HG03280 (cell line): ENCODE data around the gene SCT.
A peak's percentile ranks its signal among the peaks of the same experiment; 100 is the strongest.

Experiments used
- ATAC-seq: cut with Tn5 transposase; IDR thresholded peaks from one replicate; pipeline ENCODE4 v1.9.1; 2021; ENCODE audit warnings: mild to moderate bottlenecking, moderate library complexity; ENCODE audit not compliant: unreplicated experiment

SCT gene

DNA sequence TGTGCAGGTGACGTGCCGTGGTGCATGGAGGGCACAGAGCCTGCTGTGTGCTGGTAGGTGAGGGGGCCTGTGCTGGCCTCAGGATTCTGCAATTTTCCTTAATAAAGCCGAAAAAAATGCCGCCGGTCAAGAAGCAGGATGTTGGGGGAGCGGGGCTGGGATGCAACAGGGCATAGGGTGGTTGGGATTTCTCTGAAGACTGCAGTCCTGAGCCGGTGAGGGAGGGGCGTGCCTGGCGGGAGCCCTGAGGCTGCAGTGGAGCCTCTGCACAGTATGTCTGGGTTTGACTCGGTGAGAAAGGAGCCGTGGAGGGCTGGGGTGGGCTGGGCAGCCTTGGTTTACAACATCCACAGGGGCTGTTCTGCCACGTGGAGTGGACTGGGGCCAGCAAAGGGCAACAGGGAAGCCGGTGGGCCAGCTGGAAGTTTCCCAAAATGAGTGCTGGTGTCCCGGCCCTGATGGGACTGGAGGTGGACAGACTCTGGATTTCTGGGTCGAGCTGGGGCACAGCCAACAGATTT lies 3.6 kb downstream of the SCT start:
- ATAC-seq: no peak

GRCh38 chr11:621838-622237 lies 5.1 kb downstream of the SCT start:
- no peak for ATAC-seq

- no peak for ATAC-seq
Measured at GRCh38 chr11:620935-621814, 5.8 kb downstream of the SCT start.

GRCh38 chr11:620201-620600 lies 6.8 kb downstream of the SCT start:
- ATAC-seq: no peak

DNA sequence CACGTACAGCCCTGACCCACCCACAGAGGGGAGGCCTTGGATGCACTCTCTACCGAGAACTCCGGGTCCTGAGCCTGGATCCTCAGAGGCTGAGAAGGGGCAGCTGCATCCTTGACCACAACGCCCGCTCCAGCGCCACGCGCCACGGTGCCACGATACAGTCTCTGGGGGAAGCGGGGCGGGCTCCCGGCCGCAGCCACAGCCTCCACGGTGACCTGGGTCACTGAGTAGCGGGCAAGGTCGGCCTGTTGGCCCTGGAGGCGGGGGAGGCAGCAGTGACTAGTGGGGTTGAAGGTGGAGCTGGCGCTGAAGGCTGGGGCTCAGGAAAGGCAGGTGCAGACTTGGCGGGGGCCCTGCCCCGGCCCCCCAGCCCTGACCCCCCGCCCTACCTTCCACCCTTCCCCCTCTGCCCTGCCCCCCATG lies 7.3 kb downstream of the SCT start:
- ATAC-seq: no peak

GRCh38 chr11:618856-619627 lies 7.9 kb downstream of the SCT start:
- ATAC-seq: no peak

DNA sequence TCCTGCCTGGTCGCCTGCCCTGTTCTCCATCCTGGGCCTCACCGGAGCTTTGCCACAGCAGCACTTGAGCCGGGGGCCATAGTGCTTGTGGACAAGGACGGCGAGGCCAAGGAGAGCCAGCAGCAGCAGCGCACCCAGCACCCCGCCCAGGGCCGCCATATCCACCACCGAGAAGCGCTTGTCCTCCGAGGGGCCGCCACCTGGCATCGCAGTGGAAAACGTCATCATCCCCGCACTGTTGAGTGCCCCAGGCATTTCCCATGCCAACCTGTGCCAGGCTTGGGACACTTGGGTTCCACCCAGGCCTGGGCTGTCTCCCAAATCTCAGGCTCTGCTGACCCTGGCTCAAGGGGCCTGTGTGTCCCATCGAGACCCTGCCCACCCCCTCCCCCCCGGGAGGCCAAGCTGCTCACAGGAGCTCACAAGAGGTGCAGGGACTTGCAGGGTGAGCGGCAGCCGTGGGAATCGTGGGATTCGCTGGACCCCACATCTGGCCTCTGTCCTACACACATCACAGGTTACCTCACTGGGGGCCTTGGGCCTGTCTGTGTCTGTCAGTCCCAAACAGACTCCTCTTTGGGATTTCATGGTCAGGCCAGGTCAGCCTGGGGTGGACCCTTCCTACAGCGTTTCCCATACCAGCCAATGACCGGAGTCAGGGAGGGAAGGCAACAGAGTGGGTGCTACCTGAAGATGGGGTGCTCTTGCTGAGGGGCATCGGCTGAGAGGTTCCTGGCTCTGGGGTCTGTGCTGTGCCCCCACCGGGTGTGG lies 8.9 kb downstream of the SCT start:
- no peak for ATAC-seq

GRCh38 chr11:617199-617911 lies 9.6 kb downstream of the SCT start:
- ATAC-seq: no peak

DNA sequence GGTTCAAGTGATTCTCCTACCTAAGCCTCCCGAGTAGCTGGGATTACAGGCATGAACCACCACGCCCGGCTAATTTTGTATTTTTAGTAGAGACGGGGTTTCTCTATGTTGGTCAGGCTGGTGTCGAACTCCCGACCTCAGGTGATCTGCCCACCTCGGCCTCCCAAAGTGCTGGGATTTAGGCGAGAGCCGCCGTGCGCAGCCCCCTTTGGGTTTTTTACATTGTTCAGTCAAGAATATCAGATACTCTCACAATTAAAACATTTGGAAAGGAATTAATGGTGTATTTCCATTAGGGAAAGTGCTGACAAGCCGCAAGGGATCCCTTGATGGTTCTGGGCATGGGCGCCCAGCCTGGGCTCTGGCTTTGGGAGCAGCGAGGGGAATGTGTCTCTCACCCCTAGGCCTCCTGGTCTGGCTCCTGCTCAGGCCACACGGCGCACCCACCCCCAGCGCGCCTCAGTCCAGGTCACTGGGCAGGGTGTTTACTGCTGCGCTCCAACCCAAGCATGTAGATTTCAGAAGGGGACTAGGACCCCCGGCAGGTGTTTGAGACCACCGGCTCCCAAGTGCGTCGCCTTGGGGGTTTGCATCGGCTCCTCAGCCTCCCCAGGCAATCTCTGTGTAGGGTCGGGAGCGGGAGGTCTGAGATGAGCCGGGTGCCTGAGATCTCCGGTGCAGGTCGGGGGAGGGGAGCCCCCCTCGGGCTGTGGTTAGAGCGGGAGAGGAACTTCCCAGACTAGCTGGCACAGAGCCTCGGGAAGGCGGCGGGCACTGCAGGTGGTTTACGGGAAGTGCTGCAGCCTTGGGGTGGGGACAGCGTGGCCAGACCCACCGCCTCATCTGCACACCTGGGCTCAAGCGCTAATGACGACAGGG lies 10.4 kb downstream of the SCT start:
- ATAC-seq: no peak

- ATAC-seq: peak; percentile 76
Measured at GRCh38 chr11:615504-616319, 11.3 kb downstream of the SCT start, which contains the start of gene IRF7. Gene IRF7, minus strand, starts transcription at chr11:615950. Its CDS starts 586 bp downstream, at chr11:615364.

GRCh38 chr11:614623-615503 lies 12.1 kb downstream of the SCT start:
- no peak for ATAC-seq

- no peak for ATAC-seq
Measured at GRCh38 chr11:614021-614622, 12.9 kb downstream of the SCT start.

DNA sequence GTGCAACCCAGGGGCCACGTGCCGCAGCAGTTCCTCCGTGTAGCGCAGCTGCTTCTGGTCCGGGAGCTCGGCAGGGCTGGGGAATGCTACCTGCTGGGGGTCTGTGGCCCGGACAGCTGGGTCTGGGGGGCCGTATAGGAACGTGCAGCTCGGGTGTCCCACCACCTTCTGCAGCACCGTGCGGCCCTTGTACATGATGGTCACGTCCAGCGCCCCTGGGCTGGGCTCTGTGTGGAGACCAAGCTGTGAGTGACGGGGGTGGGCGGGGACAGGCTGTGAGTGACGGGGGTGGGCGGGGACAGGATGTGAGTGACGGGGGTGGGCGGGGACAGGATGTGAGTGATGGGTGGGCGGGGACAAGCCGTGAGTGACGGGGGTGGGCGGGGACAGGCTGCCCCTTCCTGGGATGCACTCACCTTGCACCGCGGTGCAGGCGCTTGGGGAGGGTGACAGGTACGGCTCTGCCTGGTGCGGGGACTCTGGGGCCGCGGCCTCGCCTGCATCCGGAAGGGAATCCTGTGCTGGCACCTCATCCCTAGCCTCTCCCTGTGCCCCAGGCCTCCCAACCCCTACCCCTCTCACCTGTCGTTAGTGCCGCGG lies 13.5 kb downstream of the SCT start:
- ATAC-seq: no peak

DNA sequence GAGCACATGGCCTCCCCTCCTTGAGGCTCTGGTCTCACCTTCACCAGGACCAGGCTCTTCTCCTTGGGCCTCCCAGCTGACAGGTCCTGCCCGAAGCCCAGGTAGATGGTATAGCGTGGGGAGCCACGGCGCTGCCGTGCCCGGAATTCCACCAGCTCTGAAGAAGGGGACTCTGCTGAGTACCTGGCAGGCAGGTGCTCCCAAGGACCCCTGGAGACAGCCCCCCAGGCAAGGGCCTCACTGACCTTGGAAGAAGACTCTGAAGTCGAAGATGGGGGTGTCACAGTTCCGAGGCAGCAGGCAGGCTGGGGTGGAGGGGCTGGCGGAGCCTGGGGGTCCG lies 14.1 kb downstream of the SCT start:
- no peak for ATAC-seq

GRCh38 chr11:612201-612960 lies 14.6 kb downstream of the SCT start:
- ATAC-seq: no peak
